ENCODE measurements around the gene RNF220. TPM values are rescaled to one million over a fixed set of nuclear protein-coding genes. Genes with fewer than 3 reads are reported as not detected.

Gene RNF220
- total RNA-seq, 1 experiment from 2014 or later: 128 TPM

- no peak for TF ChIP-seq ERG (CRISPR knock-in tag; IDR thresholded peaks at IDR 0.05)
- no peak for TF ChIP-seq NFATC4 (CRISPR knock-in tag; IDR thresholded peaks at IDR 0.05)
- TF ChIP-seq AR (CRISPR knock-in tag; IDR thresholded peaks at IDR 0.05): no peak
- no peak for TF ChIP-seq MLX (CRISPR knock-in tag; IDR thresholded peaks at IDR 0.05)
These were observed 43.6 kb upstream of the RNF220 start (continued) for GRCh38 chr1:44361478-44361877.

GRCh38 chr1:44366371-44366975 lies 38.6 kb upstream of the RNF220 start:
- ATAC-seq: no peak
- no peaks in the 10 kb centered on the region for H3K36me3 Mint-ChIP-seq
- ChIA-PET CTCF (interaction anchor here (0.6 to 3.6 kb wide), 3 partner anchors 12 to 243 kb away, joined by 3 to 19 read pairs (median 3); no protein-coding TSS in a partner anchor), POLR2A (no interaction called here)
- peaks cover 32% of the 10 kb centered on the region for H3K27me3 Mint-ChIP-seq (ENCODE audit: low read depth)
- H3K9me3 Mint-ChIP-seq: no peaks in the 10 kb centered on the region
- H3K4me3 Mint-ChIP-seq: no peak overlapping the region
- TF ChIP-seq ATF3 (CRISPR knock-in tag; conservative IDR thresholded peaks at IDR 0.05) (no peak), NFATC4 (CRISPR knock-in tag; IDR thresholded peaks at IDR 0.05) (no peak), AFF4 (CRISPR knock-in tag; IDR thresholded peaks at IDR 0.05; ENCODE audit: borderline replicate concordance) (no peak), ZNF416 (CRISPR knock-in tag; IDR thresholded peaks at IDR 0.05) (no peak), PREB (CRISPR knock-in tag; IDR thresholded peaks at IDR 0.05; ENCODE audit: borderline replicate concordance) (no peak), TP53 (CRISPR knock-in tag; IDR thresholded peaks at IDR 0.05) (no peak), MLX (CRISPR knock-in tag; IDR thresholded peaks at IDR 0.05) (no peak), RORB (CRISPR knock-in tag; IDR thresholded peaks at IDR 0.05) (no peak), ZNF532 (CRISPR knock-in tag; IDR thresholded peaks at IDR 0.05; ENCODE audit: borderline replicate concordance) (no peak), ZNF671 (CRISPR knock-in tag; IDR thresholded peaks at IDR 0.05) (no peak), ZNF138 (CRISPR knock-in tag; conservative IDR thresholded peaks at IDR 0.05) (no peak), IRF1 (CRISPR knock-in tag; IDR thresholded peaks at IDR 0.05) (no peak), CTCF (IDR thresholded peaks at IDR 0.05) (no peak)
- DNase-seq (ENCODE audit: low spot score): no peak
- no peak overlapping the region for H3K27ac Mint-ChIP-seq
- peaks cover 24% of the 10 kb centered on the region for H3K4me1 Mint-ChIP-seq

Measured in WTC11 (cell line).